ENCODE results near the gene NAT8L. TPM values are rescaled to one million over a fixed set of nuclear protein-coding genes. Genes with fewer than 3 reads are reported as not detected.
A peak's percentile ranks its signal among the peaks of the same experiment; 100 is the strongest.

Gene NAT8L
- polyA plus RNA-seq, 1 donor from 2014 or later: 12.6 TPM

DNA sequence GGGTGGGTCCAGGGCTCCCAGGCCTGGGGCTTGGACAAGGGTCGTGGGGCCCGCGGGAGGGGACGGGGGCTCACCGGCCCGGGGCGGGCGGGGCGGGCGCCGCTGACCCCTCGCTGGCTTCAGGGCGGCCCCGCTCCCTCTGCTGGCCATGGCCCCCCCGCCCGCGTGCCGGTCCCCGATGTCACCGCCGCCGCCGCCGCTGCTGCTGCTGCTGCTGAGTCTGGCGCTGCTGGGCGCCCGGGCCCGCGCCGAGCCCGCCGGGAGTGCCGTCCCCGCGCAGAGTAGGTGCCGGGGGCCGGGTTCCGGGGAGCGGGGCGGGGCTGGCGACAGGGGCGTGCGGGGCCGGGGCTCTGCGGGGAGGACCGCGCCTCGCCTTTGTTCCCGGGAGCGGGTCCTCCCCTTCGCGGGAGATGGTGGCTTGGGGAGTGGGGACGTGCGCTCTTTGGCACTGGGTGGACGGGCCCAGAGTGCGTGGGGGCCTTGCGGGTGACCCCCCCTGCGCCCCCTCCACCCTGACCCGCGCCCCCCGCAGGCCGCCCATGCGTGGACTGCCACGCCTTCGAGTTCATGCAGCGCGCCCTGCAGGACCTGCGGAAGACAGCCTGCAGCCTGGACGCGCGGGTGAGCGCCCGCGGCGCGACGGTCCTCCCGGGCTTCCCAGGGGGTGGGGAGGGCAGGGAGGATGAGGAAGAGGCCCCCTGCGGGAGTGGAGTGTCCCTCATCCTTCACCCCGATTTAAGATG, 16.8 kb upstream of the NAT8L start:
- no peaks in the 10 kb centered on the region for H3K36me3 ChIP-seq (ENCODE audit: insufficient read depth, low read length)
- H4K20me1 ChIP-seq (ENCODE audit: insufficient read depth): no peaks in the 10 kb centered on the region
- peak overlapping the region; percentile 98 for H3K4me2 ChIP-seq (ENCODE audit: low read length)
- H3K79me2 ChIP-seq (replicated peaks; ENCODE audit: insufficient read depth, low read length): peaks cover 12% of the 10 kb centered on the region
- H3K9me3 ChIP-seq (ENCODE audit: low read length): no peaks in the 10 kb centered on the region
- H2AFZ ChIP-seq (ENCODE audit: low read depth, low read length): peak overlapping the region; percentile 76
- no peaks in the 10 kb centered on the region for H3F3A ChIP-seq (ENCODE audit: insufficient read depth, low read length, poor library complexity, severe bottlenecking)
- H3K9ac ChIP-seq (ENCODE audit: low read length): peak overlapping the region; percentile 84
- peaks cover 20% of the 10 kb centered on the region for H3K27me3 ChIP-seq (ENCODE audit: insufficient read depth, low read depth, low read length)
- no peaks in the 10 kb centered on the region for H3K9me2 ChIP-seq (ENCODE audit: insufficient read depth, low read length)
- H3K27ac ChIP-seq (ENCODE audit: low read length): peak overlapping the region; percentile 65
- peak overlapping the region; percentile 92 for H3K4me3 ChIP-seq (ENCODE audit: low read length)
- TF ChIP-seq RAD21 (conservative IDR thresholded peaks at IDR 0.05) (no peak), MXI1 (conservative IDR thresholded peaks at IDR 0.05; ENCODE audit: poor library complexity, severe bottlenecking) (no peak), EZH2 (IDR thresholded peaks at IDR 0.05; ENCODE audit: borderline replicate concordance, insufficient read depth, low read length, poor library complexity, severe bottlenecking) (no peak), TAF1 (IDR thresholded peaks at IDR 0.05; ENCODE audit: low read depth) (no peak), EP300 (conservative IDR thresholded peaks at IDR 0.05; ENCODE audit: poor library complexity, severe bottlenecking) (no peak)
- TF ChIP-seq, protein P1, sequence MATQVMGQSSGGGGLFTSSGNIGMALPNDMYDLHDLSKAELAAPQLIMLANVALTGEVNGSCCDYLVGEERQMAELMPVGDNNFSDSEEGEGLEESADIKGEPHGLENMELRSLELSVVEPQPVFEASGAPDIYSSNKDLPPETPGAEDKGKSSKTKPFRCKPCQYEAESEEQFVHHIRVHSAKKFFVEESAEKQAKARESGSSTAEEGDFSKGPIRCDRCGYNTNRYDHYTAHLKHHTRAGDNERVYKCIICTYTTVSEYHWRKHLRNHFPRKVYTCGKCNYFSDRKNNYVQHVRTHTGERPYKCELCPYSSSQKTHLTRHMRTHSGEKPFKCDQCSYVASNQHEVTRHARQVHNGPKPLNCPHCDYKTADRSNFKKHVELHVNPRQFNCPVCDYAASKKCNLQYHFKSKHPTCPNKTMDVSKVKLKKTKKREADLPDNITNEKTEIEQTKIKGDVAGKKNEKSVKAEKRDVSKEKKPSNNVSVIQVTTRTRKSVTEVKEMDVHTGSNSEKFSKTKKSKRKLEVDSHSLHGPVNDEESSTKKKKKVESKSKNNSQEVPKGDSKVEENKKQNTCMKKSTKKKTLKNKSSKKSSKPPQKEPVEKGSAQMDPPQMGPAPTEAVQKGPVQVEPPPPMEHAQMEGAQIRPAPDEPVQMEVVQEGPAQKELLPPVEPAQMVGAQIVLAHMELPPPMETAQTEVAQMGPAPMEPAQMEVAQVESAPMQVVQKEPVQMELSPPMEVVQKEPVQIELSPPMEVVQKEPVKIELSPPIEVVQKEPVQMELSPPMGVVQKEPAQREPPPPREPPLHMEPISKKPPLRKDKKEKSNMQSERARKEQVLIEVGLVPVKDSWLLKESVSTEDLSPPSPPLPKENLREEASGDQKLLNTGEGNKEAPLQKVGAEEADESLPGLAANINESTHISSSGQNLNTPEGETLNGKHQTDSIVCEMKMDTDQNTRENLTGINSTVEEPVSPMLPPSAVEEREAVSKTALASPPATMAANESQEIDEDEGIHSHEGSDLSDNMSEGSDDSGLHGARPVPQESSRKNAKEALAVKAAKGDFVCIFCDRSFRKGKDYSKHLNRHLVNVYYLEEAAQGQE (IDR thresholded peaks at IDR 0.05; ENCODE audit: borderline replicate concordance): no peak
- TF ChIP-seq, protein P2, sequence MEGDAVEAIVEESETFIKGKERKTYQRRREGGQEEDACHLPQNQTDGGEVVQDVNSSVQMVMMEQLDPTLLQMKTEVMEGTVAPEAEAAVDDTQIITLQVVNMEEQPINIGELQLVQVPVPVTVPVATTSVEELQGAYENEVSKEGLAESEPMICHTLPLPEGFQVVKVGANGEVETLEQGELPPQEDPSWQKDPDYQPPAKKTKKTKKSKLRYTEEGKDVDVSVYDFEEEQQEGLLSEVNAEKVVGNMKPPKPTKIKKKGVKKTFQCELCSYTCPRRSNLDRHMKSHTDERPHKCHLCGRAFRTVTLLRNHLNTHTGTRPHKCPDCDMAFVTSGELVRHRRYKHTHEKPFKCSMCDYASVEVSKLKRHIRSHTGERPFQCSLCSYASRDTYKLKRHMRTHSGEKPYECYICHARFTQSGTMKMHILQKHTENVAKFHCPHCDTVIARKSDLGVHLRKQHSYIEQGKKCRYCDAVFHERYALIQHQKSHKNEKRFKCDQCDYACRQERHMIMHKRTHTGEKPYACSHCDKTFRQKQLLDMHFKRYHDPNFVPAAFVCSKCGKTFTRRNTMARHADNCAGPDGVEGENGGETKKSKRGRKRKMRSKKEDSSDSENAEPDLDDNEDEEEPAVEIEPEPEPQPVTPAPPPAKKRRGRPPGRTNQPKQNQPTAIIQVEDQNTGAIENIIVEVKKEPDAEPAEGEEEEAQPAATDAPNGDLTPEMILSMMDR (IDR thresholded peaks at IDR 0.05; ENCODE audit: poor library complexity, severe bottlenecking): peak; percentile 22

DNA sequence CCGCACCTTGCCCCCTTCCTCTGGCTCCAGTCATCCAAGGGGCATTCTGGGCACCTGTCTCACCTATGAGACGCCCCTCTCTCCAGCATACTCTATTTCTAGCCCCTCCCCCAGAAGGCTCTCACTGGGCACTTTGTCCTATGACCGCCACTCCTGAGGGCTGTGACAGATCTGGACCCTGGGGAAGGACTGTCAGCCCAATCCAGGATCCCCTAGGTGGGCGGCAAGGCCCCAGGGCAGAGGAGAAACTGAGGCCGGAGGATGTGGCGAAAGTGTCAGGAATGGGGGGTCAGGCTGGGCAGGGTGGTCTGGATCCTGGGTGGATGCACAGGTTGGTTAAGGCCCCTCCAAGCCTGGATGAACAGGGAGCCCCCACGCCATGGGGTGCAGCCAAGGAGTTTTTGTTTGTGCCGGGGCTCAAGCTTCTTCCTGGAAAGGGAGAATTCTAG, 16.2 kb upstream of the NAT8L start:
- TF ChIP-seq, protein P1 (IDR thresholded peaks at IDR 0.05; ENCODE audit: borderline replicate concordance): no peak
- TF ChIP-seq, protein P2 (IDR thresholded peaks at IDR 0.05; ENCODE audit: poor library complexity, severe bottlenecking): no peak
- no peak for TF ChIP-seq TAF1 (IDR thresholded peaks at IDR 0.05; ENCODE audit: low read depth)
- no peak for TF ChIP-seq RAD21 (conservative IDR thresholded peaks at IDR 0.05)
- TF ChIP-seq EZH2 (IDR thresholded peaks at IDR 0.05; ENCODE audit: borderline replicate concordance, insufficient read depth, low read length, poor library complexity, severe bottlenecking): no peak
- TF ChIP-seq POLR2AphosphoS5 (IDR thresholded peaks at IDR 0.05): no peak
- TF ChIP-seq SMC3 (conservative IDR thresholded peaks at IDR 0.05; ENCODE audit: poor library complexity): no peak
- TF ChIP-seq MXI1 (conservative IDR thresholded peaks at IDR 0.05; ENCODE audit: poor library complexity, severe bottlenecking): no peak
- H2AFZ ChIP-seq (ENCODE audit: low read depth, low read length): no peak overlapping the region
- no peaks in the 10 kb centered on the region for H4K20me1 ChIP-seq (ENCODE audit: insufficient read depth)
- peaks cover 20% of the 10 kb centered on the region for H3K27me3 ChIP-seq (ENCODE audit: insufficient read depth, low read depth, low read length)
- H3F3A ChIP-seq (ENCODE audit: insufficient read depth, low read length, poor library complexity, severe bottlenecking): no peaks in the 10 kb centered on the region
- H3K27ac ChIP-seq (ENCODE audit: low read length): peak overlapping the region; percentile 45
- no peaks in the 10 kb centered on the region for H3K9me2 ChIP-seq (ENCODE audit: insufficient read depth, low read length)
- no peaks in the 10 kb centered on the region for H3K9me3 ChIP-seq (ENCODE audit: low read length)
- no peaks in the 10 kb centered on the region for H3K36me3 ChIP-seq (ENCODE audit: insufficient read depth, low read length)
- H3K79me2 ChIP-seq (replicated peaks; ENCODE audit: insufficient read depth, low read length): peaks cover 12% of the 10 kb centered on the region
- peak overlapping the region; percentile 98 for H3K4me2 ChIP-seq (ENCODE audit: low read length)
- peak overlapping the region; percentile 92 for H3K4me3 ChIP-seq (ENCODE audit: low read length)
- H3K9ac ChIP-seq (ENCODE audit: low read length): peak overlapping the region; percentile 84

Measured in neural cell (in vitro differentiated cells).